NK-92 (cell line): Measurements from ENCODE around the gene TMEM53.

Source experiments
- DNase-seq: peaks from one replicate; lab custom pipeline; 2025; ENCODE audit not compliant: unreplicated experiment; lab: John Stamatoyannopoulos, UW

Gene TMEM53

GRCh38 chr1:44630116-44630515 lies 44.2 kb downstream of the TMEM53 start:
- DNase-seq, result no peak

GRCh38 chr1:44628962-44629756 lies 45.1 kb downstream of the TMEM53 start:
- no peak for DNase-seq

GRCh38 chr1:44625348-44625747 lies 48.9 kb downstream of the TMEM53 start:
- no peak for DNase-seq

GRCh38 chr1:44624268-44624901 lies 49.9 kb downstream of the TMEM53 start:
- no peak for DNase-seq

GRCh38 chr1:44621841-44622286 lies 52.4 kb downstream of the TMEM53 start:
- DNase-seq, result no peak

- no peak for DNase-seq
Observed at GRCh38 chr1:44620072-44620471, 54.2 kb downstream of the TMEM53 start.

- DNase-seq, result no peak
Observed at GRCh38 chr1:44619261-44619900, 54.9 kb downstream of the TMEM53 start.

GRCh38 chr1:44617703-44618029 lies 56.6 kb downstream of the TMEM53 start:
- DNase-seq, result no peak

- DNase-seq, result no peak
Observed at GRCh38 chr1:44616991-44617702, 57.1 kb downstream of the TMEM53 start.

- no peak for DNase-seq
Observed at GRCh38 chr1:44616284-44616990, 57.8 kb downstream of the TMEM53 start.

GRCh38 chr1:44613941-44614340 lies 60.3 kb downstream of the TMEM53 start:
- DNase-seq, result no peak

- no peak for DNase-seq
Observed at GRCh38 chr1:44611866-44612265, 62.4 kb downstream of the TMEM53 start.

GRCh38 chr1:44611419-44611818 lies 62.9 kb downstream of the TMEM53 start:
- DNase-seq, result no peak

- no peak for DNase-seq
Observed at GRCh38 chr1:44610527-44611148, 63.6 kb downstream of the TMEM53 start.

GRCh38 chr1:44609768-44610526 lies 64.3 kb downstream of the TMEM53 start:
- DNase-seq, result no peak

- DNase-seq, result no peak
Observed at GRCh38 chr1:44609412-44609767, 64.9 kb downstream of the TMEM53 start.

- DNase-seq, result no peak
Observed at GRCh38 chr1:44608141-44608540, 66.1 kb downstream of the TMEM53 start.

GRCh38 chr1:44606701-44607281 lies 67.5 kb downstream of the TMEM53 start:
- no peak for DNase-seq

GRCh38 chr1:44605914-44606615 lies 68.2 kb downstream of the TMEM53 start:
- DNase-seq, result no peak
